HG03139 (cell line): Measurements from ENCODE around the gene PRMT7.

Experiments used
- ATAC-seq: cut with Tn5 transposase; IDR thresholded peaks from one replicate; pipeline ENCODE4 v1.9.1; 2021; ENCODE audit not compliant: unreplicated experiment

Gene PRMT7

GRCh38 chr16:68373528-68374245, 62.9 kb downstream of the PRMT7 start:
- no peak for ATAC-seq

GRCh38 chr16:68374246-68374805, 63.5 kb downstream of the PRMT7 start:
- no peak for ATAC-seq

- ATAC-seq, result no peak
Measured at GRCh38 chr16:68374961-68375660, 64.3 kb downstream of the PRMT7 start.

GRCh38 chr16:68375801-68376536, 65.2 kb downstream of the PRMT7 start:
- ATAC-seq, result no peak

- ATAC-seq, result no peak
Measured at GRCh38 chr16:68376590-68376989, 65.8 kb downstream of the PRMT7 start.

- ATAC-seq, result no peak
Measured at GRCh38 chr16:68377221-68377620, 66.4 kb downstream of the PRMT7 start.

GRCh38 chr16:68377667-68378393, 67.0 kb downstream of the PRMT7 start:
- no peak for ATAC-seq

GRCh38 chr16:68378436-68379415, 67.9 kb downstream of the PRMT7 start:
- no peak for ATAC-seq

- ATAC-seq, result no peak
Measured at GRCh38 chr16:68379472-68380347, 68.9 kb downstream of the PRMT7 start.

- no peak for ATAC-seq
Measured at GRCh38 chr16:68380348-68380670, 69.5 kb downstream of the PRMT7 start.

- ATAC-seq, result no peak
Measured at GRCh38 chr16:68380676-68381362, 70.0 kb downstream of the PRMT7 start.

- no peak for ATAC-seq
Measured at GRCh38 chr16:68381363-68381724, 70.5 kb downstream of the PRMT7 start.

- ATAC-seq, result no peak
Measured at GRCh38 chr16:68382296-68382718, 71.5 kb downstream of the PRMT7 start.

- ATAC-seq, result no peak
Measured at GRCh38 chr16:68383858-68384257, 73.0 kb downstream of the PRMT7 start.

GRCh38 chr16:68384288-68385161, 73.7 kb downstream of the PRMT7 start:
- ATAC-seq, result no peak

GRCh38 chr16:68385371-68385770, 74.6 kb downstream of the PRMT7 start:
- no peak for ATAC-seq

- ATAC-seq, result no peak
Measured at GRCh38 chr16:68386628-68387027, 75.8 kb downstream of the PRMT7 start.
